HT1080 (cell line): ENCODE results near the gene TIGD1. TPM values are rescaled to one million over a fixed set of nuclear protein-coding genes. Genes with fewer than 3 reads are reported as not detected.
A peak's percentile ranks its signal among the peaks of the same experiment; 100 is the strongest.

Experiments
- DNase-seq: peaks from one replicate; pipeline ENCODE4 v3.0.0-alpha.2; 2015; ENCODE audit warnings: low read depth
- total RNA-seq: library from RNA; depleted of rRNA; stranded (reverse); fragments of >200 nt; shearing (Covaris generic); gene quantifications from 2 replicates; pipeline ENCODE4 v1.2.3, GENCODE V29; 2014

Gene TIGD1
- total RNA-seq, 1 experiment from 2014 or later: 5.6 TPM

- no peak for DNase-seq
These were observed 25.6 kb downstream of the TIGD1 start for GRCh38 chr2:232524771-232525170.

GRCh38 chr2:232523682-232524597 is 26.4 kb downstream of the TIGD1 start:
- peak; percentile 35 for DNase-seq

GRCh38 chr2:232523402-232523681 is 27.0 kb downstream of the TIGD1 start:
- no peak for DNase-seq

GRCh38 chr2:232522623-232523401 is 27.5 kb downstream of the TIGD1 start:
- no peak for DNase-seq

GRCh38 chr2:232521959-232522622 is 28.3 kb downstream of the TIGD1 start:
- DNase-seq: no peak

- DNase-seq: no peak
These were observed 29.3 kb downstream of the TIGD1 start for GRCh38 chr2:232521098-232521497.

GRCh38 chr2:232520489-232520888 is 29.9 kb downstream of the TIGD1 start:
- no peak for DNase-seq

- no peak for DNase-seq
These were observed 30.5 kb downstream of the TIGD1 start, which contains the start of gene PRSS56 for GRCh38 chr2:232519581-232520438. PRSS56 (plus strand) TSS chr2:232520388; CDS start chr2:232520599, 211 bp downstream.

- no peak for DNase-seq
These were observed 31.5 kb downstream of the TIGD1 start for GRCh38 chr2:232518844-232519243.

- no peak for DNase-seq
These were observed 33.8 kb downstream of the TIGD1 start for GRCh38 chr2:232516551-232516950.

- no peak for DNase-seq
These were observed 34.7 kb downstream of the TIGD1 start for GRCh38 chr2:232515639-232516038.

GRCh38 chr2:232513353-232513752 is 37.0 kb downstream of the TIGD1 start:
- no peak for DNase-seq

- no peak for DNase-seq
These were observed 37.8 kb downstream of the TIGD1 start for GRCh38 chr2:232512602-232513001.

GRCh38 chr2:232511336-232511890 is 38.9 kb downstream of the TIGD1 start:
- no peak for DNase-seq

GRCh38 chr2:232508251-232508650 is 42.1 kb downstream of the TIGD1 start:
- DNase-seq: no peak

GRCh38 chr2:232506709-232507108 is 43.6 kb downstream of the TIGD1 start:
- DNase-seq: no peak

GRCh38 chr2:232505856-232506255 is 44.5 kb downstream of the TIGD1 start:
- DNase-seq: no peak

GRCh38 chr2:232504438-232504837 is 45.9 kb downstream of the TIGD1 start:
- DNase-seq: peak; percentile 32

GRCh38 chr2:232503809-232504323 is 46.5 kb downstream of the TIGD1 start:
- DNase-seq: no peak
